CD4-positive, CD25-positive, alpha-beta regulatory T cell (primary cell): ENCODE results near the gene COL19A1. TPM values are rescaled to one million over a fixed set of nuclear protein-coding genes. Genes with fewer than 3 reads are reported as not detected.

ENCODE experiments used
- ATAC-seq, 2 donors: fragments of 150-1000 bp; cut with Tn5 transposase; one replicate each; pipeline ENCODE4 v1.10.0; 2021; ENCODE audit warnings: low read depth in 2 of 2, moderate number of reproducible peaks in 2 of 2, moderate library complexity in 1 of 2
- DNase-seq, 3 donors: peaks; one replicate each; pipeline versions ENCODE4 v3.0.0 to v3.0.0-alpha.2; 2012 to 2022; ENCODE audit warnings: mixed read lengths in 1 of 3
- H3K27ac ChIP-seq: one replicate; pipeline ENCODE4 v1.7.0; 2013; ENCODE audit warnings: mild to moderate bottlenecking, low read length; ENCODE audit not compliant: insufficient read depth, poor library complexity, severe bottlenecking
- H3K27me3 ChIP-seq: one replicate; pipeline ENCODE4 v1.7.0; 2013; ENCODE audit warnings: low read length; ENCODE audit not compliant: control insufficient read depth, insufficient read depth
- H3K36me3 ChIP-seq: one replicate; pipeline ENCODE4 v1.7.0; 2013; ENCODE audit warnings: mild to moderate bottlenecking, low read length, moderate library complexity; ENCODE audit not compliant: control insufficient read depth, insufficient read depth
- H3K4me1 ChIP-seq: 2 replicates; pipeline ENCODE4 v1.7.0; 2013; ENCODE audit warnings: mild to moderate bottlenecking, low read length; ENCODE audit not compliant: insufficient read depth, control insufficient read depth, poor library complexity, severe bottlenecking
- H3K4me3 ChIP-seq: one replicate; pipeline ENCODE4 v1.7.0; 2013; ENCODE audit warnings: low read depth, mild to moderate bottlenecking, low read length, moderate library complexity
- H3K9me3 ChIP-seq, 2 experiments: 1 replicate in 1 of 2; 2 replicates in 1 of 2; pipeline ENCODE4 v1.7.0; 2013; ENCODE audit warnings: low read length in 2 of 2, mild to moderate bottlenecking in 1 of 2, moderate library complexity in 1 of 2; ENCODE audit not compliant: control insufficient read depth in 2 of 2
- H3K27ac Mint-ChIP-seq, 3 donors: one replicate each; pipeline ENCODE4 v1.8.0; 2020 to 2022; ENCODE audit warnings: mild to moderate bottlenecking in 3 of 3, mixed read lengths in 3 of 3, moderate library complexity in 2 of 3
- H3K27me3 Mint-ChIP-seq: one replicate; pipeline ENCODE4 v1.8.0; 2022; ENCODE audit warnings: mild to moderate bottlenecking, mixed read lengths
- H3K36me3 Mint-ChIP-seq: one replicate; pipeline ENCODE4 v1.8.0; 2020; ENCODE audit warnings: mixed read lengths
- H3K4me1 Mint-ChIP-seq, 4 donors: one replicate each; pipeline ENCODE4 v1.8.0; 2020 to 2022; ENCODE audit warnings: mixed read lengths in 4 of 4, mild to moderate bottlenecking in 1 of 4
- H3K4me3 Mint-ChIP-seq, 4 donors: one replicate each; pipeline ENCODE4 v1.8.0; 2020 to 2022; ENCODE audit warnings: mild to moderate bottlenecking in 4 of 4, mixed read lengths in 4 of 4, moderate library complexity in 3 of 4
- H3K9me3 Mint-ChIP-seq, 7 donors: one replicate each; pipeline ENCODE4 v1.8.0; 2020 to 2022; ENCODE audit warnings: mixed read lengths in 7 of 7, mild to moderate bottlenecking in 3 of 7, moderate library complexity in 2 of 7
- polyA plus RNA-seq, 4 donors: library from polyadenylated mRNA; unstranded; fragments of 300-500 nt; fragmentation: Illumina TruSeq; gene quantifications; one replicate each; pipeline ENCODE4 v1.2.3, GENCODE V29; 2021
- total RNA-seq: library from RNA; stranded (reverse); gene quantifications from one replicate; pipeline ENCODE4 v1.2.3, GENCODE V29; 2022

The COL19A1 gene
- total and polyA plus RNA-seq, 5 donors from 2014 or later, result 0.17 TPM; not detected in 4

DNA sequence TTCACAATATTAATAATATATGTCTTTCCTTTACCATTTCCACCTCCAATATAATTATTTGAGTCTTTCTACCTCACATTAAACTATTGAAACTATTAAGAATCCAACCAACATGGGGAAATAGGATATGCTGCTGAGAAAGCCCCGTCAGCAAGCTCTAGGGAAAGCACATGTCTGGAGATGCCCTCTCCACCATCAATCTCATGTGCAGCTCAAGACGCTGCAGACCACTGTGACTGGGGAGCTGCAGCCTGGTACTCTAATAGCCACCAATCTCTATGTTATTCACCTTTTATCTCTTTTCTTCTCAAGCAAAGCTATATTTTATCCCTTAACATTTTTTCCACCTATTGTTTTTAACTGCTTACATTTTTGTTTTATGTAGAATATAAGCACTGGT, 386.2 kb downstream of the COL19A1 start:
- no peaks in the 10 kb centered on the region for H3K36me3 ChIP-seq
- H3K9me3 ChIP-seq, result no peaks in the 10 kb centered on the region
- Mint-ChIP-seq H3K4me1 (no peaks in the 10 kb centered on the region), H3K9me3 (peaks cover 0 to 2% (median 0%) of the 10 kb centered on the region in 7 donors), H3K27me3 (no peaks in the 10 kb centered on the region), H3K4me3 (no peak overlapping the region), H3K36me3 (no peaks in the 10 kb centered on the region), H3K27ac (no peak overlapping the region)
- H3K4me3 ChIP-seq, result no peak overlapping the region
- H3K27ac ChIP-seq, result no peak overlapping the region
- H3K4me1 ChIP-seq, result no peaks in the 10 kb centered on the region
- DNase-seq (no peak), ATAC-seq (no peak)
- H3K27me3 ChIP-seq, result no peaks in the 10 kb centered on the region

GRCh38 chr6:70253923-70254322, 387.6 kb downstream of the COL19A1 start:
- H3K4me3 Mint-ChIP-seq, result no peak overlapping the region
- H3K9me3 Mint-ChIP-seq, result peaks cover 0 to 2% (median 0%) of the 10 kb centered on the region in 7 donors
- Histone ChIP-seq H3K4me3 (no peak overlapping the region), H3K36me3 (no peaks in the 10 kb centered on the region), H3K9me3 (no peaks in the 10 kb centered on the region), H3K27ac (no peak overlapping the region), H3K4me1 (no peaks in the 10 kb centered on the region), H3K27me3 (no peaks in the 10 kb centered on the region)
- no peaks in the 10 kb centered on the region for H3K4me1 Mint-ChIP-seq
- ATAC-seq, result no peak
- no peak overlapping the region for H3K27ac Mint-ChIP-seq
- H3K27me3 Mint-ChIP-seq, result no peaks in the 10 kb centered on the region
- no peaks in the 10 kb centered on the region for H3K36me3 Mint-ChIP-seq
- DNase-seq, result no peak

GRCh38 chr6:70254784-70255183, 388.4 kb downstream of the COL19A1 start:
- no peaks in the 10 kb centered on the region for H3K36me3 ChIP-seq
- H3K9me3 ChIP-seq, result no peaks in the 10 kb centered on the region
- no peaks in the 10 kb centered on the region for H3K36me3 Mint-ChIP-seq
- no peaks in the 10 kb centered on the region for H3K27me3 Mint-ChIP-seq
- H3K27ac Mint-ChIP-seq, result no peak overlapping the region
- no peak for ATAC-seq
- peaks cover 0 to 2% (median 0%) of the 10 kb centered on the region in 7 donors for H3K9me3 Mint-ChIP-seq
- H3K27me3 ChIP-seq, result no peaks in the 10 kb centered on the region
- H3K27ac ChIP-seq, result no peak overlapping the region
- no peaks in the 10 kb centered on the region for H3K4me1 ChIP-seq
- H3K4me3 ChIP-seq, result no peak overlapping the region
- no peak overlapping the region for H3K4me3 Mint-ChIP-seq
- no peaks in the 10 kb centered on the region for H3K4me1 Mint-ChIP-seq
- DNase-seq, result no peak

GRCh38 chr6:70257768-70258273, 391.5 kb downstream of the COL19A1 start:
- Histone ChIP-seq H3K36me3 (no peaks in the 10 kb centered on the region), H3K27ac (no peak overlapping the region), H3K4me3 (no peak overlapping the region), H3K4me1 (no peaks in the 10 kb centered on the region), H3K9me3 (no peaks in the 10 kb centered on the region), H3K27me3 (no peaks in the 10 kb centered on the region)
- ATAC-seq, result no peak
- Mint-ChIP-seq H3K4me1 (no peaks in the 10 kb centered on the region), H3K9me3 (peaks cover 0 to 2% (median 0%) of the 10 kb centered on the region in 7 donors), H3K27me3 (peaks cover 5% of the 10 kb centered on the region), H3K36me3 (no peaks in the 10 kb centered on the region), H3K27ac (no peak overlapping the region), H3K4me3 (no peak overlapping the region)
- DNase-seq, result no peak

DNA sequence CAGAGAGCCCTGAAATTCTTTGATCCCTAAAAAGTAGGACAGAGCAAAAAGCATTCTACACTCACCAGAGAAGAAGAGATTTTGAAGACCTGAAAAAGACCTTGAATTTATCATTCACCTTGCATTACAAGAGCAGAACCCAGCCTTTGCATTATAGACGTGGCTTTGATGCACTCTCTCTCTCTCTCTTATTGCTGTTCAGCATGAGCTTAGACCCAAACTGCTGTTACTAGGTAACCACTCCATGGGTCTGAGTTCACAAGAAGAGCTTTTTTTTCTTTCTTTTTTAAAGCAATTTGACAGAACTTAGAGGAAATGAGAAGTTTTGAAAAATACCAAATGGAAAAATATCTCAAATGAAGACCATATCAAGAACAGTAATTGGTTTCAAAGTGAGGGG, 392.1 kb downstream of the COL19A1 start:
- Histone ChIP-seq H3K36me3 (no peaks in the 10 kb centered on the region), H3K4me3 (no peak overlapping the region), H3K4me1 (no peaks in the 10 kb centered on the region), H3K27me3 (no peaks in the 10 kb centered on the region), H3K9me3 (no peaks in the 10 kb centered on the region), H3K27ac (no peak overlapping the region)
- peaks cover 5% of the 10 kb centered on the region for H3K27me3 Mint-ChIP-seq
- H3K9me3 Mint-ChIP-seq, result peaks cover 0 to 2% (median 0%) of the 10 kb centered on the region in 7 donors
- no peak overlapping the region for H3K4me3 Mint-ChIP-seq
- H3K27ac Mint-ChIP-seq, result no peak overlapping the region
- no peak for DNase-seq
- no peak for ATAC-seq
- H3K36me3 Mint-ChIP-seq, result no peaks in the 10 kb centered on the region
- H3K4me1 Mint-ChIP-seq, result no peaks in the 10 kb centered on the region

Other genes starting within 250 kb of the COL19A1 start
- gene LMBRD1, start 69.5 kb upstream of the COL19A1 start, total RNA-seq, result 40.8 TPM
- 10 to 100 TPM; 57.1 to 67.2 (median 59.8) TPM for gene LMBRD1, start 69.5 kb upstream of the COL19A1 start, polyA plus RNA-seq